GM21515 (cell line): ENCODE data around the gene EFCAB13.
"Not testable (repeated sequence)": the region's sequence is repeated elsewhere in the genome, so short reads cannot be mapped to it uniquely, and the experiment has no call there.

Experiments used
- ATAC-seq: cut with Tn5 transposase; IDR thresholded peaks from one replicate; pipeline ENCODE4 v1.9.1; 2021; ENCODE audit not compliant: unreplicated experiment

EFCAB13 gene

GRCh38 chr17:47324224-47325020 lies 667 bp downstream of the EFCAB13 start:
- peak; percentile 31 for ATAC-seq

- ATAC-seq: no peak
Observed at GRCh38 chr17:47325176-47325575, 1.4 kb downstream of the EFCAB13 start.

GRCh38 chr17:47330548-47330947 lies 6.8 kb downstream of the EFCAB13 start:
- no peak for ATAC-seq

- no peak for ATAC-seq
Observed at GRCh38 chr17:47332287-47332686, 8.5 kb downstream of the EFCAB13 start.

- no peak for ATAC-seq
Observed at GRCh38 chr17:47335101-47335936, 11.6 kb downstream of the EFCAB13 start.

GRCh38 chr17:47338026-47338425 lies 14.3 kb downstream of the EFCAB13 start:
- no peak for ATAC-seq

- ATAC-seq: no peak
Observed at GRCh38 chr17:47352848-47353247, 29.1 kb downstream of the EFCAB13 start.

- ATAC-seq: no peak
Observed at GRCh38 chr17:47358652-47359051, 34.9 kb downstream of the EFCAB13 start.

- ATAC-seq: no peak
Observed at GRCh38 chr17:47363171-47363570, 39.4 kb downstream of the EFCAB13 start.

- no peak for ATAC-seq
Observed at GRCh38 chr17:47367257-47367656, 43.5 kb downstream of the EFCAB13 start.

GRCh38 chr17:47368262-47368661 lies 44.5 kb downstream of the EFCAB13 start:
- no peak for ATAC-seq

GRCh38 chr17:47370899-47371298 lies 47.1 kb downstream of the EFCAB13 start:
- ATAC-seq: not testable (repeated sequence)

- no peak for ATAC-seq
Observed at GRCh38 chr17:47373002-47373401, 49.2 kb downstream of the EFCAB13 start.

GRCh38 chr17:47376247-47376646 lies 52.5 kb downstream of the EFCAB13 start:
- no peak for ATAC-seq

- ATAC-seq: no peak
Observed at GRCh38 chr17:47388825-47389224, 65.1 kb downstream of the EFCAB13 start.

- ATAC-seq: not testable (repeated sequence)
Observed at GRCh38 chr17:47397532-47398128, 73.9 kb downstream of the EFCAB13 start.

GRCh38 chr17:47400333-47400732 lies 76.6 kb downstream of the EFCAB13 start:
- no peak for ATAC-seq

- ATAC-seq: no peak
Observed at GRCh38 chr17:47401100-47401499, 77.3 kb downstream of the EFCAB13 start.

- ATAC-seq: no peak
Observed at GRCh38 chr17:47404006-47404405, 80.3 kb downstream of the EFCAB13 start.

- no peak for ATAC-seq
Observed at GRCh38 chr17:47404875-47405274, 81.1 kb downstream of the EFCAB13 start.

GRCh38 chr17:47413872-47414271 lies 90.1 kb downstream of the EFCAB13 start:
- ATAC-seq: no peak

- ATAC-seq: no peak
Observed at GRCh38 chr17:47414612-47415011, 90.9 kb downstream of the EFCAB13 start.
